GM21723 (cell line): ENCODE measurements around the gene BHLHE40.

Experiments
- ATAC-seq: cut with Tn5 transposase; IDR thresholded peaks from one replicate; pipeline ENCODE4 v1.9.1; 2021; ENCODE audit warnings: mild to moderate bottlenecking, moderate library complexity; ENCODE audit not compliant: unreplicated experiment

The BHLHE40 gene

DNA sequence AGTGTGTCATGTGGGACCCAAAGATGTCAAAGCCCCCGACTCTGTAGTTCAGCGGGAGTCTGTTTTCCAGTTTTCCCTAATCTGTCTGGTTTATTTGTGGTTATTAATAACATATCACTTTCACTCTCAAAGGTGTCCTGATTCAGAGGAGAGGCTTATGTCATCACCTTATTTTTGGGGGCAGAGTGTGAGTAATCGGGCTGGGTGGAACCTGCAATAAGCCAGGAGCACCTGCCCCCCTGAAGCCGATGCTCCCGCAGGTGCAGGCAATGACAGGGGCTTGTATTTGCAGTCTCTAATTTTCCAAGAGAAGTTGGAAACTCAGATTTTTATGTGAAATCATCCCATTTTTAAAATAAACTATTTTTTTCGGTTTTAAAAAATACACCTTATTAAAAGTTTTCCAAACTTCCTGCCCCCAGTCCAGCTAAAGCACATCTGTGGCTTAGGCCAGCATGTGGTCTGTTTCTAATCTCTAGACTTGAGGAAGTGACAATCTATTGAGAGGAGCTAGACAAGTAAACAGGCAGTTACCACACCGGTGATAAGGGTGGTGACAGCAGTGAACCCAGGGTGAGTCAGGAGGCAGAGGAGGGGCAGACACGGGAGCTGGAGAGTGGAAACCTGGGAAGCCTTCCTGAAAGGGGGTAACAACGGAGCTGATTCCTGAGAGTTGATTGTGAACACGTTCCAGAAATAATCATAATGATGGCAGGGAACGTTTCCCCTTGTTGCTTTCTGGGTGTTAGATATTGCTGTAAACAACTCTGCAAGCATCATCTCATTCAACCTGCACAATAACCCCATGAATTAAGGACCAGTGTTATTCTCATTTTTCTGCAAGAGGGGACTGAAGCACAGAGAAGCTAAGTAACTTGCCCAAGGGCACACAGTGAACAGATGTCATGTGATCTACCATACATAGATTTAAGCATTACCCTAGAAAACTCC, 37.2 kb downstream of the BHLHE40 start:
- ATAC-seq, result peak; percentile 65

DNA sequence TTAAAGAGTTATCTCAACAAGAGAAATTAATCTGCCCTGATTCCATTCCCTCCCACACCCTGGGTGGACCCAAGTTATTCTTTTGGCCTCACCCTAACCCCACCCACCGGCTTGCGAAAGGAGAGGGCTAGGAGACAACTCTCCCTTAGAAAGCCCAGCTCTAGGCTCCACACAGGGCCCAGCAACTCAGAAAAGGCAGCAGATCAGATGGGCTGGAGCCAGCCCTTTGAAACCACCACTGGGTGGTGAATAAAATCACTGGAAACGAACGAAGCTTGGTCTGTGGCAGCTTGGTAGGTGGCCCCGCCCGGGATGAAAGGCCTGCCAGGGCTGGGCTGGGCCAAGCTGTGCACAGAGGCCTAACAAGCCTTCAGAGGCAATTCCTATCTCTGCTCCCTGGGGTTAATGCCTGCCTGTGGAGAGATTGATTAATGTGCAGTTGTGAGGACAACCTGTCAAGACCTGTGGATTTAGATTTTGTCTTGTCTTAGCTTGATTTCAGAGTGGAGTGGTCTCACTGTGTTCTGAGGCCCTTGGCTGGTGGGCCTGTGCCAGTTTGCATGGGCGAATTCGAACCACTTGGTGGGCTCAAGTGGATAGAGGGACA, 38.8 kb downstream of the BHLHE40 start:
- no peak for ATAC-seq

DNA sequence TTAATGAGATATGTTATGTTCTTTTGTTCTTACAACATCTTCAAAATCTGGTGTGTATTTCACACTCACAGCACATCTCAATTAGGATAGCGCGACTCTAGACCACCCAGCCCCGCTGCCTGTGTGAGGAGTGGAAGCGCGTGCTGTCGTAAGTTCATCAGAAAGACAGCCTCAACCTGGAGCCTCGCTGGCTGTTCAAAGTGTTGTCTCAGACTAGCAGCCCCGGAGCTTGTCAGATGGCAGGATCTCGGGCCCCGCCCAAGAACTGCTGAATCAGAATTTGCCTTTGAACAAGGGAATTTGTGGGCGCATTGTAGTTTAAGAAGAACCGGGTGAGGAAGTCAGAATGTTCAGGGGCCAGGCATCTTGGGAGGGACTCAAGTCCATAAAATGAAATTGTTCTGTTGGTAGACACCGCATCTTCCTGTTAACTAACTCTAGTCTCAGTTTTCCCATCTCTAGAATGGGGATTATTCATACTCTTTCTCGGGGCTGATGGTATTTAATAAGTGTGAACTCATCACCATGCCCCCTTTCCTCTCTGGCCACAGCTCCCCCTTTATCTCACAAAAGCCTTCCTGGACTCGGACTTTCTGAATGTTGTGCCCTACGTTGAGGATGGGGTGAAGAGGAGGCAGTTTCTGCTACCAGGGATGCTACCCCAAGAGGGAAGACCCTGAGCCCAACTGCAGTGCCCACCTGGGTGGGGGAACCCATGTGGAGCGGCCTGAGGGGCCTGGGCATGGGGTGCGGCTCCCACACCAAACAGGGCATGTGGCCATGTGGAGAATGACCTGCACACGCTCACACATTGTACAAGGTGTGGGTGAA, 40.4 kb downstream of the BHLHE40 start:
- ATAC-seq, result no peak

DNA sequence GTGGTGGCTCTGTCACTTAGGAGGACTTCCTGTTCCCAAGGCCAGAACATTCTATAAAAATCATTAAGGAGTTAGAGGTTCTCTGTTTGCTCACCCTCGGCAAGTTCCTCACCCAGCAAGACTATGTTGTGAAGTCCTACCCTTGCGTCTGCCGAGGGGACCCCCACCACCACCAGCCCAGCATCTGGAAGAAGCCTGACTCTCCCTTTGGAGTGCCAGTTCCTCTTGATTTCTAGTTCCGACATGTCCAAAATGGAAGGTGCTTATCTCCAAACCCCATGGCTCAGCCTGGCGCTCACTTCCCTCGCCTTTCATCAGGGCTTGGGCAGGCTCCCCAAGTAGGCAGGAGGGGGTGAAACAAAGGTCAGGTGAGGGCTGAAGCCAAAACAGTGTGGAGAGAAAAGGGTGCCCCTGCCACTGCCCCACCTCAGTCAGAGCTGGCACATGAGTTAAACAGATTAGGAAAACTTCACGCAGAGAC, 41.0 kb downstream of the BHLHE40 start:
- no peak for ATAC-seq

DNA sequence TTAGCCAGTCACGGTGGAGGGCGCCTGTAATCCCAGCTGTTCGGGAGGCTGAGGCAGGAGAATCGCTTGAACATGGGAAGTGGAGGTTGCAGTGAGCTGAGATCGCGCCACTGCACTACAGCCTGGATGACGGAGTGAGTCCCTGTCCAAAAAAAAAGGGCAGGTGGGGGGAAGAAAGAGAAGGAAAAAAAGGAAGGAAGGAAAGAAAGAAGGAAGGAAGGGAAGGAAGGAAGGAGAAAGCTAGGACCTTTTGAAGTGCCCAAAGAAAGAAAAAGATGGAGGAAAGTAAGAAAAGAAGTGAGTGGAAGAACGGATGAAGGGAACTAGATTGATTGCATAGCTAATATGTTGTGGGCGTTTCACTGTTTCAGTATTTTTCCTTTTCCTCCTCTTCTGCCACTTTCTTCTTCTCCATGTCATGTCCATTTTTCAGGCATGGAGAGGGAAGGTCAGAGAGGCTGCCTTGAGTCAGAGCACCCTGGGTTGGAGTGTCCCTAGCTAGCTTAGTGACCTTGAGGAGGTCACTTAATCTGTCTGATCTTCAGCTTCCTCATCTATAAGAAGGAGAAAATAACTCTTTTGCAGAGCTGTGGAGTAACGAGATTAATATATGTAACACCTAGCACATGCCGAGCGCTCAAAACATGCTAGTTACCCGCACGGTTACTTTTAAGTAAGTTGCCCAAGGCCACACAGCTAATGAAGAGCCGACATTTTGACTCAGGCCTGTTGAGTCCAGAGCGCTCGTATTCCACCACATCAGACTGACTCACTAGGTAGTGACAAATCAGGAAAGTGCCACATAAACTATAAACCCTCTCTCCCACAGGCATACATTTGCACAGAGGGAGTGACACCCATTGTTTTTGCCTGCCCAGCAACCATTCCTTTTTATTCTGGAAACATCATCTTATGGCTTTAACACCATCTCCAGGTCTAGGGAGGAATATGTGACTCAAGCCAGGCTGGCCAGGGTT, 42.2 kb downstream of the BHLHE40 start:
- ATAC-seq, result no peak

GRCh38 chr3:5022187-5022965, 43.1 kb downstream of the BHLHE40 start:
- ATAC-seq, result peak; percentile 71

GRCh38 chr3:5022966-5023776, 43.9 kb downstream of the BHLHE40 start:
- ATAC-seq, result no peak

GRCh38 chr3:5023777-5024346, 44.6 kb downstream of the BHLHE40 start:
- no peak for ATAC-seq

- ATAC-seq, result no peak
Measured at GRCh38 chr3:5026046-5026362, 46.8 kb downstream of the BHLHE40 start.

- ATAC-seq, result no peak
Measured at GRCh38 chr3:5029715-5030114, 50.5 kb downstream of the BHLHE40 start.

- ATAC-seq, result no peak
Measured at GRCh38 chr3:5030152-5030551, 50.9 kb downstream of the BHLHE40 start.

GRCh38 chr3:5032844-5033243, 53.6 kb downstream of the BHLHE40 start:
- no peak for ATAC-seq
